Breast epithelium (tissue), 3 donors: ENCODE data around the gene MPDZ.

Source experiments
- CTCF ChIP-seq, 3 donors: fragments of 450-650 bp; IDR thresholded peaks; one replicate each; pipeline ENCODE4 v1.5.1; 2016 to 2017; ENCODE audit warnings: antibody characterized with exemption in 3 of 3, mild to moderate bottlenecking in 3 of 3, moderate library complexity in 3 of 3
- POLR2A ChIP-seq: fragments of 450-650 bp; IDR thresholded peaks from one replicate; pipeline ENCODE4 v1.6.1; 2016; ENCODE audit warnings: antibody characterized with exemption, mild to moderate bottlenecking, moderate library complexity

- TF ChIP-seq CTCF (IDR thresholded peaks at IDR 0.05): no peak
- TF ChIP-seq POLR2A: no peak
Measured at GRCh38 chr9:13163287-13163686, 116.2 kb downstream of the MPDZ start.
